ENCODE data around the gene SCD.
"Not testable (repeated sequence)": the region's sequence is repeated elsewhere in the genome, so short reads cannot be mapped to it uniquely, and the experiment has no call there.

SCD gene

GRCh38 chr10:100362570-100363496 lies 15.8 kb downstream of the SCD start:
- no peak for FAIRE-seq

- FAIRE-seq = no peak
These were observed 17.1 kb downstream of the SCD start for GRCh38 chr10:100364175-100364574.

- no peak for FAIRE-seq
These were observed 17.8 kb downstream of the SCD start for GRCh38 chr10:100364735-100365391.

DNA sequence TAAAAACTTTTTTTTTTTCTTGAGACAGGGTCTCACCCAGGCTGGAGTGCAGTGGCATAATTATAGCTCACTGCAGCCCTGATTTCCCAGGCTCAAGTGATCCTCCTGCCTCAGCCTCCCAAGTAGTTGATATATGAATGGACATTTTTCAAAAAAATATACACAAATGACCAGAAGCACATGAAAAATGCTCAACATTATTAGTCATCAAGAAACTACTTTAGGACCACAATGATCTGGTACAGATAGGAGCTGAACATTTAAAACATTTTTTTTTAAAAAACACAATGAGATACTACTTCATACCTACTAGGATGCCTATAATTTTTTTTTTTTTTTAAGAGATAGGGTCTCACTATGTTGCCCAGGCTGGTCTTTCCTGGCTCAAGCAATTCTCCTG lies 21.7 kb downstream of the SCD start:
- FAIRE-seq = no peak

DNA sequence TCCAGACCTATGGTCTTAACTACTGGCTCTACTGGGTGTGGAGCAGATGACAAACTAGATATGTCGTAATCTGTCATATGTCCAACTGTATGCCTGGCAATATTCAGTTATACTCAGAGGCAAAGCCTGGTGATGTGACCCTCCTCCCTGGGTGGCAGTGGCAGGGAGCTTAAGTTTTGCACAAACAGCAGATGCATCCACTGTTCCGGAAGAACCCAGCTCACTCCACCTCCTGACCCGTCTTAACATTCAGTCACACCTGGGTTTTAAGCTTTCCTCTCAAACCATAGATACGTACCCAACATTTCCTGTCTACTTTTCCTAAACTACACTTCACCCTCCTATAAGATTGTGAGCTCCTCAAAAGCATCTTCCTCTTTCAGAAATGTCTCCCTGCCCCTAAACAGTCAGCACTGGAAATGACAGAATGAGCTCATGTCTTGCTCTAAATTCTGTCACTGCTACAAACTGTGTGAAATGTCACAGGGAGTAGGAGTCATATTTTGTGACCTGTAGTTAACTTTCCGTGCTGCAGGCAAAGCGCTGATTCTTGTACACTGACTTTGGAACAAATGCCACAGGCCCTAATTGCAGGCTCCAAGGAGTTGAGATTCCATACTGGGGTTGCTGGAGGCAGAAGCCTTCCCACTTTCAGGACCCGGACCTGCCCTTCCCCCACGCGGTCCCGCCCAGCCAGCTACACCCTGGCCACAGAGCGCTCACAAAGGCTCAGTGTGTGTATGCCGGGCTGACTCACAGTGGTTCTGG lies 23.9 kb downstream of the SCD start:
- FAIRE-seq = no peak

DNA sequence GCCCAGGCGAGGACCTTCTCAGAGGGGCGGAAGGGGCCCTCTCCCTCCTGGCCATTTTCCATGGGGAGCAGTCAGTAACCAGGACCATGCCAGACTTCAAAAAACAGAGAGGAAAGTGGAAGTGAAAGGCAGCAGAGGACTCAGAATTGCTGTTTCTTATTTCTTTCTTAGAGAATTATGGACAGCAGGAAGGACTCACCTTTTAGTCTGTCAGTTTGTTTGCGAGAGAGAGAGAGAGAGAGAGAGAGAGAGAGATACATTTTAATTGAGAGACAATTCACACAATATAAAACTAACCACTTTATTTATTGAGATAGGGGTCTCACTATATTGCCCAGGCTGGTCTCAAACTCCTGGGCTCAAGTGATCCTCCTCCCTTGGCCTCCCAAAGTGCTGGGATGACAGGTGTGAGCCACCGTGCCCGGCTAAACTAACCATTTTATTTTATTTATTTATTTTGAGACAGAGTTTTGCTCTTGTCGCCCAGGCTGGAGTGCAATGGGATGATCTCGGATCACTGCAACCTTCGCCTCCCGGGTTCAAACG lies 24.5 kb downstream of the SCD start:
- no peak for FAIRE-seq

- no peak for FAIRE-seq
These were observed 25.6 kb downstream of the SCD start for GRCh38 chr10:100372415-100373297.

DNA sequence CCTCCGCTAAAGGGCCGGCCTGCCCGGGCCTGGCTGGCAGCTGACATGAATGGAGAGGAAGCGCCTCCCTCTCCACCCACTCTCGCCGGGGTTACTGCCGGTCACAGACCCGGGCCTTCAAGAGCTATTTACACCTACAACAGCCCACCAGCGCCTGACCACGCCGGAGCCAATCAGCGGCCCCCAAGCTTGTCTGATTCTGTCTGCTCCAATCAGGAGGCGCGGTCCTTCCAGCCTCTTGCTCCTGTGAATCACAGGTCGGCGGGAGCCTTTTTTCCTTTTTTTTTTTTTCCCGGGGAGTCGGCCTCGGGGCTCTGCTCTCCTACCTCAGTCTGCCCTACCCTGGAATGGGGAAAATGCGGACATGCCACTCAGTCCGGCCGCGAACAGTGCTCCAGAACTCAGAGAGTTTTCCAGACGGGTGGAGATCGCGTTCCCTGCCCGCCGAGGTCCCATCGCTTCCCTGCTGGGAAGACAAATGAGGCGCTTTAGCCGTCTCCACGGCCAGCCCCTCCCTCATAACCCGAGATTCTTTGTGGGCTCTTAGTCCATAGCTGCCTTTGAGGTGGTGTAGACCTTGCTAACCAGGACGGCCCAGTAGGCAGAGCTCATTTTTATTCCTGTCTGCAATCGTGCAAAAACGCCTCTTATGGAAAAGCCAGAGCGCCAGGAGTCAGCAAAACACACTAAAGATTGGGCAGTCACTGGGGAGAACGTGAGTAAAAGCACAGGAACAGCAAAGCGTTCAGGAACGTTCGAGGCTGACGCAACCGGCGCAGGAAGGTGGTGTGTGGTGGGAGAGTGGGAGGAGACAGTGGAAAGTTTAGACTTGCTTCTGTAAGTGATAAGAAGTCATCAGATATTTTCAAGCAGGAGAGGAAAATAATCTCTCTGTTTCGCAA lies 26.5 kb downstream of the SCD start:
- peak; percentile 93 for FAIRE-seq

DNA sequence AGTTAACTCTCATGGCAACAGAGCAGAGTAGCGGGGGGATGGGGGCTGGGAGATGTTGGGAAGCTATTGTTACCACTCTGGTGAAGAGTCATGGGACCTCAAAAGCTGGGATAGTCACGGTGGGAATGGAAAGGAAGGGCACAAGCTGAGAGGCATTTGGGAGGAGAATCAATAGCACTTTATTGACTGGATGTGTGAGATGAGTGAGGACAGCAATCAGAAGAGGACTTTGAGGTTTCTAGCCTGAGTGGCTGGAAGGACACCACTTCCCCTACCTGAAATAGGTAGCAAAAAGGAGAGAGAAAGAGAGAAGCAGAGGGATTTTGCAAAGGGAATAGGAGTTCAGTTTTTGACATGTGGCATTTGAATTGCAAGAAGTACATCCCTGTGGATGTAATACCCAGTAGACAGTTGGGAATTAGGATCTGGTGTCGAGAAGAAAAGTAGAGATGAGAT lies 27.2 kb downstream of the SCD start:
- FAIRE-seq = no peak

DNA sequence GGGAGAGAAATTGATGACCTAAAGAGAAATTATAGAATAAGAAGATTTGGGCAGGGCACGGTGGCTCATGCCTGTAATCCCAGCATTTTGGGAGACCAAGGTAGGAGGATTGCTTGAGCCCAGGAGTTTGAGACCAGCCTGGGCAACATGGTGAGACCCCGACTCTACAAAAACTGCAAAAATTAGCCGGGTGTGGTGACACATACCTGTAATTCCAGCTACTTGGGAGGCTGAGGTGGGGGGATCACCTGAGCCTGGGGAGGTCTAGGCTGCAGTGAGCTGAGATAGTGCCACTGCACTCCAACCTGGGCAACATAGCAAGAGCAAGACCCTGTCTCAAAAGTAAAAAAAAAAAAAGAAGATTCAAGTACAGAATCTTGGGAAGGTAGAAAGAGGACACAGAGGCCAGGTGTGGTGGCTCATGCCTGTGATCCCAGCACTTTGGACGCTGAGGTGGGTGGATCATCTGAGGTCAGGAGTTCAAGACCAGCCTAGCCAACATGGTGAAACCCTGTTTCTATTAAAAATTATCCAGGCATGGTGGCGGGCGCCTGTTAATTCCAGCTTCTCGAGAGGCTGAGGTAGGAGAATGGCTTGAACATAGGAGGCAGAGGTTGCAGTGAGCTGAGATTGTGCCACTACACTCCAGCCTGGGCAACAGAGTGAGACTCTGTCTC lies 27.8 kb downstream of the SCD start:
- FAIRE-seq = not testable (repeated sequence)

GRCh38 chr10:100376656-100377055 lies 29.6 kb downstream of the SCD start:
- FAIRE-seq = not testable (repeated sequence)

DNA sequence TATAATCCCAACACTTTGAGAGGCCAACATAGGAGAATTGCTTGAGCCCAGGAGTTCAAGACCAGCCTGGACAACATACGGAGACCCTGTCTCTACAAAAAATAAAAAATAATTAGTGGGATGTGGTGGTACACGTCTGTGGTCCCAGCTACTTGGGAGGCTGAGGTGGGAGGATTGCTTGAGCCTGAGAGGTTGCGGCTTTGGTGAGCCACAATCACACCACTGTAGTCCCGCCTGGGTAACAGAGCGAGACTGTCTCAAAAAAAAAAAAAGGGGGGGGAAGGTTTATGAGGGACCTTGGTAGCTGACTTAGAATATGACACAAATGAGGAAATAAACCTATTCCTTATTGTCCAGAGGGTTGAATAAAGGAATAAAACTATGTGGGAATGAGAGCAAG lies 30.8 kb downstream of the SCD start:
- no peak for FAIRE-seq

DNA sequence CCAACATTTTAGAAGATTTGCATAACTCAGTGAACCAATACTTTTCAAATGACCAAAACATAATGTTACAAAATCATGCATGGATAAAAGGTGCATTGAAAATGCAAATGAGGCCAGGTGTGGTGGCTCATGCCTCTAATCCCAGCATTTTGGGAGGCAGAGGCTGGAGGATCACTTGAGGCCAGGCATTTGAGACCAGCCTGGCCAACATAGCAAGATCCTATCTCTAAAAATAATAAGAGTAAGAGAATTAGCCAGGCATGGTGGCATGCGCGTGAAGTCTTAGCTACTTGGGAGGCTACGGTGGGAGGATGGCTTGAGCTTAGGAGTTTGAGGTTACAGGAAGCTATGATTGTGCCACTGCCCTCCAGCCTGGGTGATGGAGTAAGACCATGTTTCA lies 33.4 kb downstream of the SCD start:
- no peak for FAIRE-seq

GRCh38 chr10:100382553-100382952 lies 35.5 kb downstream of the SCD start:
- FAIRE-seq = no peak

DNA sequence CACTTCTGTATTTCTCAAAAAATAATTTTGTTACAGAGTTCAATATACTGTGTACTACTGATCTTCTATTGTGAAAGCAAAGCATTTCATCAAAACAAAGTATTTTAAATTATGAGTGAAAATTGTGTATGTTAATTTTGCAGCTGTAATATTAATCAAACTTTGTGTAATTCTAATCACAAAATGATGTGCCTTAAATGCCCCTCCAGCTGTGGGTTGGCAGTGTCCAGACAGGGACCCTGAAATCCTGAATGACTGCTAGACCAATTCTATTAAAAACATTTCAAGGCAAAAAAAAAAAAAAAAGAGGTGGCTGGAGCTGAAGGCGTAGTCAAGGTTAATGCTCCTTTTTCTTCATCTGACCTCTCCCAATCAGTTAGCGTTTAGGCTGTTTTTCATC lies 36.2 kb downstream of the SCD start:
- no peak for FAIRE-seq

- no peak for FAIRE-seq
These were observed 44.4 kb downstream of the SCD start for GRCh38 chr10:100391163-100392002.

- FAIRE-seq = no peak
These were observed 45.6 kb downstream of the SCD start for GRCh38 chr10:100392686-100393003.

DNA sequence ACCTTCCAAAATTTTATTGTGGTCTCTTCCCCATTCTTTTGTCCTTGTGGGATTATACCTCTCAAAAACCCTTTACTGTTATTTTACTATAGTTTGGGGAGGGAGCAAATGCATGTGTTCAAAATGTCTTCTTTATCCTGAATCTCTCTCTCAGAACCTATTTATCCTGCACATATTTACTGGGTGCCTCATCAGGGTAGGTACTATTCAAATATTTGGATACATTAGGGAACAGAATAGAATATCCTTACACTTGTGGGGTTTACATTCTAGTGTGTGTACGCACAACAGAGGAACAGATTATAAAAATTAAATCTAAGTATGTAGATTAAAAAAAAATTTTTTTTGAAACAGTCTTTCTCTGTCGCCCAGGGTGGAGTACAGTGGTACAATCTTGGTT lies 48.6 kb downstream of the SCD start:
- no peak for FAIRE-seq

GRCh38 chr10:100396605-100397004 lies 49.6 kb downstream of the SCD start:
- no peak for FAIRE-seq

Data from TTC549 (cell line).